GM21423 (cell line): ENCODE results near the gene EPS15.
A peak's percentile ranks its signal among the peaks of the same experiment; 100 is the strongest.
"Not testable (repeated sequence)": the region's sequence is repeated elsewhere in the genome, so short reads cannot be mapped to it uniquely, and the experiment has no call there.

Experiments
- ATAC-seq: cut with Tn5 transposase; IDR thresholded peaks from one replicate; pipeline ENCODE4 v1.9.1; 2021; ENCODE audit warnings: mild to moderate bottlenecking, moderate library complexity; ENCODE audit not compliant: unreplicated experiment

EPS15 gene

GRCh38 chr1:51344276-51344601, 174.8 kb downstream of the EPS15 start:
- ATAC-seq, result no peak

GRCh38 chr1:51343624-51344023, 175.4 kb downstream of the EPS15 start:
- ATAC-seq, result no peak

DNA sequence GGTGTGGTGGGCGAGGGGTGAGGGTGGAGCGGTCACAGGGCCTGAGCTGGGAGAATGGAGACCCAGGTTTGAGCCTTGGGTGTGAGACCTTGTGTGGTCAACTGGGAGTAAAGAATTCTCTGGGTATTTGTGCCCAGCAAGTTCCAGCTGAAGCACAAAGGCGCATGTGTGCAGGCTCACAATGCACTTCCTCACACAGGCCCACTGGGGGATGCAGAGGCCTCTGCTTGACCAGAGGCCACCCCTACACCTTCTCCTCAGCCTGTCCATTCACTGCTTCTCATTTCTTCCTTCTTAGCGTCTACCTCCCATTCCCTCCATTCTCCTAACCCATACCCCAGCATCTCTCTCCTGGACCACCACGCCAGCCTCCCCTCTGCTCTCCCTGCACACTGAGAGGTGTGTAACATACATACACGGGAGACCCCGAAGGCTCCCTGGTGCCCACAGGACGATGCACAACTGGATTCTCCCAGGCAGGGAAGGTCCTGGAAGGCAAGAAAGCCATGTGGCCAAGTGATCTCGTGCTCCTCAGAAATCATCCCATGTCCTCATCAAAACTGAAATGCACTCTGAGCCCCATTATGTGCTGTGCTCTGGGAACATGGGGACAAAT, 176.4 kb downstream of the EPS15 start:
- ATAC-seq, result no peak

DNA sequence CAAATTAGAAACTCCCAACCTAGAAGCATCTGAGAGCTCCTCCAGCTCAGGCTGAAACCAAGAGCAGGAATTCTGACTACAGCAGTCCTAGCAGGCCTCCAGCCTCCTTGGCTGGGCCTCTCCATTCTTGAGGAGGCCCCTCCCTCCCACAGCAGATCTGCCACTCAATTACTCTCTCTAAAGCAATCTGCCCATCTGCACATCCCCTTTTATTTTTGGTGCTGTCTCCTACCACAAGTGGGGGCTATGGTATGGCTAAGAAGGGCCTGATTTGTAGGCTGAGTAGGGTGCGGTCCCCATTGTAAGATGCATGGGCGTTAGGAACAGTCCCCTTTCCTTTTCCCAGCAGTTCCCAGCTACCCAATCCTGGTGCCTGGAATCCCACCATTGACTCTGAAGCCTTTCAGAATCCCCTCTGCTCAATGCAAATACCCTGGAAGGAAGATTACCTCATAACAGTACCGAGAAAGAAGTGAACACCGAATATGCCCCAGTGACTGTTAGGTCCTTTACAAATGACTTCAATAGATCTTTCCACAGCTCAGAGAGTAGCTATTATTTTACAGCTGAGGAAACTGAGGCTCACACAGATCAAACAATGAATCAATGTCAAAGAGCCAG, 177.1 kb downstream of the EPS15 start:
- ATAC-seq, result peak; percentile 39

GRCh38 chr1:51340380-51340779, 178.7 kb downstream of the EPS15 start:
- no peak for ATAC-seq

GRCh38 chr1:51336711-51337110, 182.4 kb downstream of the EPS15 start:
- ATAC-seq, result no peak

GRCh38 chr1:51336004-51336403, 183.1 kb downstream of the EPS15 start:
- no peak for ATAC-seq

GRCh38 chr1:51331206-51332100, 187.6 kb downstream of the EPS15 start:
- peak; percentile 57 for ATAC-seq

DNA sequence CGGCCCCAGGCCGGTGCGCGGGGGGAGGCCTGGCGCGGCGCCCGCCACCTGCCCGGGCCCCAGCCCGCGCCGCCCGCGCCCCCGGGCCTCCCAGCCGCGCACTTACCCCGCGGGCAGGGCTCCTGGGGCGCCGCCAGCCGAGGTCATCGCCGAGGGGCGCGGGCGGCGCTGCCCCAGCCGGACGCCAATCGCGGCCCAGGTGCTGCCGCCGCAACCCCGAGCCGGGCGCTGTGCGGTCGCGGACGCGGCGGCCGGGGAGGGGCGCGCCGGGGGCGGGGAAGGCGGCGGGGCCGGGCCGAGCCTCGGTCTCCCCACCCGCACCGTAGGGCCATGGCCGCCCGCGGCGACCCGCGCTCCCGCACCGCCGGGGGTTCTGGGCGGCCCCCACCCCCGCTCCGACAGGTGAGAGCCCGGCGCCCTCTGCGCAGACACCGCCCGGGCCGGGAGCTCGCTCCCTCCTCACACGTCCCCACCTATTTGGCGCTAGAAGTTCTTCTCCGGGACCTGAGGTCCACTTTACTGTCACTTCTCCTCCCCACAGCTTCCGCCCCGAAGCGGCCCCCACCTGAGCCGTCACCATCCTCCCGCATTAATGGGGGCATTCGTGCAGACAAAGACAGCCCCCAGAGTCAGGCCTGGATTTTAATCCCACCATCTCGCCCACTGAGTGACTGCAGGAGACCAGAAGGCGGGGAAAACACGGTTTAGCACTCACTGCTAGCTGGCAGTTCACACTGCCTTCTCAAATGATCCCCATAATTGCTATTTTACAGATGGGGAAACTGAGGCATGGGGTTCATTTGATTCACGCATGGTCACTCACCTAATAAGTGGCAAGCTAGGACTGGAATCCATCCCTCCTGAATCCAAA, 188.5 kb downstream of the EPS15 start, which contains the start of gene TTC39A:
Gene TTC39A (minus strand): TSS at position 232 of the 871 bp plus-strand sequence. CDS start 85 bp downstream, at position 147.
- ATAC-seq, result peak; percentile 40

DNA sequence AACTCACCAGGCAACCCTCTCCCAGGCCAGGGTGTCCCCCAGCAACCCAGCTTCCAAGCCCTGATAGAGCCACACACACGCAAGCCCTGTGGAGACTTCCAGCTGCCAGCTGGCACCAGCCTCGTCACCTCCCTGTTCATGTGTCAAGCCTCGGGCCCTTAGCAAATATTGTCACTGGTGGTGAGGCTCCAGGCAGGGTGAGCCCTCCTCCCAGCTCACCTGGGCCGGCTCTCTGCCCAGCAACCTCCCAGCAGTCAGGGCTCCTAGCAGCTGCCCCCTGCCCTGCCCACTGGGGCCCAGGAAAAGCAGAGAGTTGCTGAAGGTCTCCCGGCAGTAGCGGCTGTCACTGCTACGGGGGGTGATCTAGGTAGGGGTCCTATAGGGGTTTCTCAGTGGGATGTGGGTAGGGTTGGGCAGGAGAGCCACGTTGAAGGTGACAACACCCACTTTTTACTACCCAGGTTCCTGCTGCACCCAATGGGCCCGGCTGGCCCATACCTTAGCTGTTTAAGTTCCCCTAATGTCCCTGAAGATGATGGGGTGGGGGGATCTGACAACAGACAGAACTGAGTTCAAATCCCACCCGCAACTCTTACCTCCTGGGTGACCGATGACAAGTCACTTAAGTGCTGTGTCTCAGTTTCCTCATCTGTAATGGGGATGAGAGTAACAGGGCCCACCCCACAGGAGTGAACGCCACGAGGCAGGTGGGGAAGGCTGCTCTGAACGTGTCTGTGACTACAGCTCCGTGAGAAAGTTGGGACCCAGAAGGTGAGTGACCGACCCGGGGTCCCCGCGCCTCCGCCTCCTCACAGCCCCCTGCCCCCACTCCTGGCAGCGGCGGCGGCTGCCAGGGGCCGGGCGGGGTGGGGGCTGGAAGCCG, 189.4 kb downstream of the EPS15 start:
- ATAC-seq, result peak; percentile 8

DNA sequence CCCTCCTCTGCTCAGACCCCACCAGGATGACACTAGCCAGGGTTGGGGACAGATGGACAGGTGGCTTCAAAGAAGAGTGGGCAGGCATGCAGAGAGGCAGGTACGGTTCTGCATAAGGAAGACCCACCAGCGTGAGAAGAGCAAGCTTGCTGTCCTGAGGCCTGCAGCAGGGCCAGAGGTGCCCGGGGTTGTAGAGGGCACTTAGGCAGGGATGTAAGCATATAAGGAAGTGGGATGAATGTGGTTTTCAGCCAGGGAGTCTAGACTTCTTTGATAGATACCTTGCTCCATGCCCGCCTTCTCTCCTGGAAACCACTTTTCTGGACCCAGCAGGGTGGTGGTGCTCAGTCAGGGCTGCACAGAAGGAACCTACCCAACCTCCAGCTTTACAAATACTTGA, 190.1 kb downstream of the EPS15 start:
- ATAC-seq, result no peak

DNA sequence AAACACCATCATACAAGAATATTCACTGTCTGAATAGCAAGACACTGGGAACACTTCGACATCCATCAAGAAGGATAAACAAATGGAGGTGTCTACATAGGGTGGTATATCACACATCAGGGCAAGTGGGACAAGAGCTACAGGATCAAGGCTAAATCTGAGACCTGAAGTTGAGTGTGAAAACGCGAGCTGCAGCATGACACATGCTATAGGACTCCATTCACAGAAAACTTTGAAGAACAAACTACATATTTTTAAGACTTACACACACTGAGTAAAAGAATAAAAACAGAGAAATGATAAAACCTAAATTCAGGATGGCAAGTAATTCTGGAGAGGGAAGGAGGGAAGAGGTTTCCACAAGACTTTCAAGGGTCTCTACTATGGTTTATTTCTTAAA, 190.8 kb downstream of the EPS15 start:
- ATAC-seq, result no peak

DNA sequence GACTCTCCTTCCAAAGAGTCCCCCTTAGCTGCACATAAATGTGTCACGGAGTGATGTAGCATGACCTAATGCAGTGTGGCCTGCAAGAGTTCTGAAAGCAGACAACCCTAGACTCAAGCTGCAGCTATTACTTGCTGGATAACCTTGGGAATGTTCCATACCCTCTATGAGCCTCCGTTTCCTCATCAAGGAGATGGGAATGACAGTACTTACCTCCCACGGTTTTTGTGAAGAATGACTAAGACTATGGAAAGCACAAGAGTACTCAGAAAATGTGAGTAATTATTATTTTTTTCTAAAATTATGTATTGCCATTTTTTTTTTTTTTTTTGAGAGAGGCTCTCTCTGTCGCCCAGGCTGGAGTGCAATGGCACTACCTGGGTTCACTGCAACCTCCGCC, 191.7 kb downstream of the EPS15 start:
- no peak for ATAC-seq

DNA sequence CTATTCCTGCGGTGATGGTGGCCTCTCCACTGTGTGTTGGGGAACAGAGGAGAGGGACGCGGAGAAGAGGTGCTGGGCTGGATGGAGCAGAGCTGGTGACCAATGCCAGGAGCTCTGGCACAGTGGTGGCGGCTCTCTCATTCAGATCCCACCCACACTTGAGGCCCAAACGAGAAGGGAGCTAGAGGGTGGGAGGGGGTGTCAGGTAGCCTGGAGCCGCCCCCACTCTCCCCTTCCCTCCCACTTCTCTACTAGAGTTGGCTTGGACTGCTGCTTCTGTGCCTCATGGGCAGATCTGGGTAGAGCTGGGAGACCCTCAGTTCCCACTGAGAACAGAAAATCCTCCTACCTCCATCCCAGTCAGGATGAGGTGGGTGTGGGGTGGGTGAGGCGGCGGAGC, 192.2 kb downstream of the EPS15 start:
- ATAC-seq, result no peak

DNA sequence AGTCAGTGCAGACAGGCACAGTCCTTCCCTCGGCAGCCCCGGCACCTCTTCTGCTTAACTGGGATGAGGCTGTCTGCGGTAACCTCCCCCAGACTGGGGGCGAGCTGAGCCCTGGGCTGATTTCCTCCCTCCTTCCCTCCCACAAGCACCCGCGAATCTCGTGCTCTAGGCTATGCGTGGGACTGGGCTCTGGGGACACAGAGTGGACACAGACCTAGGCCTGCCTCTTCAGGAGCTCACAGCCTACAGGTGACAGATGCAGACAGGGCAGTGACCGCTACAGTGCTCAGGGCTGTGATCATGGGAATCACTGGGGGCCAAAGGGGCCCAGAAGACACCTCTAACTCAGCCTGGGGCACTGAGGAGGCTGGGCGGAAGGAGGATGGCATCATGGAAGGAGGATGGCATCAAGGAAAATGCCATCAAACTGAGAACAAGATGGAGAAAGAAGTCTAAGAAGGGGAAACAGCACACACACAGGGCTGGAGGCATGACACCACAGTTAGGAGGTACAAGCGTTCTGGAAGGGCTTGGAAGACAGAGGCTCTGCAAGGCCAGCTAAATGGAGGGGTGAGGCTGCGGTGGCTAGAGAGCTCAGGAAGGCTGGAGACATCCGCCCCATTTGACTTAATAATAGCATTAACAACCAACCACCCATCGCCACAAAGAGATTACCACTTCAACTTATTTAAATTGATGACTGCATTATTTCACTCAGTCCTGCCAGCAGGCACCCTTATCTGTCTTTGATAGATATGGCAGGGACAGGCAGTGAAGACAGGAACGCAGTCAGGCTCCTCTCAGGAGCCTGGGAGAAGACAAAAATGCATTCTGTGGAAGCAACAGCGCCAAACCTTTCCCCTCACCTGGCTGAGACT, 192.9 kb downstream of the EPS15 start:
- no peak for ATAC-seq

- ATAC-seq, result no peak
Observed at GRCh38 chr1:51325391-51325790, 193.7 kb downstream of the EPS15 start.

GRCh38 chr1:51325011-51325385, 194.1 kb downstream of the EPS15 start:
- not testable (repeated sequence) for ATAC-seq

DNA sequence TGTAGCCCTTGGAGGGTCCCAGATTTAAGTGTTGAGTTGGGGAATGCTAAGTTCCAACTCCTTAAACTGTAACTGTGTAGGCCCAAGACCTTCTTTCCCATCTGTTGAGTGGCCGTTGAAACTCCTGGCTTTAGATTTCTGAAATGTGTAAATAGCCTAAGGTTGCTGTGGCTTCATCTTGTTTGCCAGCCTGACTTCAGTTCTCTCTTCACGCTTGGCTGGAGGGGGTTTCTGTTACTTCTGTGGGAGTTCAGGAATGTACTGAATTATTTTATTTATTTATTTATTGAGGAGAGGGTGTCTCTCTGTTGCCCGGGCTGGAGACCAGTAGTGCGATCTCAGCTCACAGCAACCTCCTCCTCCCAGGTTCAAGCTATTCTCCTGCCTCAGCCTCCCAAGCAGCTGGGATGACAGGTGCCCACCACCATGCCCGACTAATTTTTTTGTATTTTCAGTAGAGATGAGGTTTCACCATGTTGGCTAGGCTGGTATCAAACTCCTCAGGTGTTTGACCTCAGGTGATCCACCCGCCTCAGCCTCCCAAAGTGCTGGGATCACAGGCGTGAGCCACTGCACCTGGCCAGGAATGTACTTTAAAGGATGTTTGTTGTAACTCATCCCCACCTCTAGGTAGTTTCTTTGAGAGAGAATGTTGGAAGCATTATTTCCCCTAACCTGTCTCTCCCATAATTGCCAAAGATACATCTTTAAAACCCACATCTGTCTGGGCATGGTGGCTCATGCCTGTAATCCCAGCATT, 194.6 kb downstream of the EPS15 start:
- no peak for ATAC-seq
